CD8-positive, alpha-beta memory T cell (primary cell): ENCODE measurements around the gene POMZP3. TPM values are rescaled to one million over a fixed set of nuclear protein-coding genes. Genes with fewer than 3 reads are reported as not detected.
"Not testable (repeated sequence)": the region's sequence is repeated elsewhere in the genome, so short reads cannot be mapped to it uniquely, and the experiment has no call there.

Source experiments
- CTCF ChIA-PET: fragments of 350-600 bp; sonication (Branson Sonifier 250); formaldehyde crosslinking; loops from one replicate; lab custom pipeline; 2021; ENCODE audit warnings: antibody characterized with exemption; lab: Charles Lee
- POLR2A ChIA-PET: fragments of 350-600 bp; sonication (Branson Sonifier 250); formaldehyde crosslinking; loops from one replicate; lab custom pipeline; 2021; ENCODE audit warnings: antibody characterized with exemption; lab: Charles Lee
- DNase-seq, 5 donors: peaks; one replicate each; pipeline versions ENCODE4 v3.0.0 to v3.0.0-alpha.2; 2020 to 2022; ENCODE audit warnings: mixed read lengths in 1 of 5
- H3K27ac ChIP-seq: one replicate; pipeline ENCODE4 v1.7.0; 2013; ENCODE audit warnings: low read depth, mild to moderate bottlenecking, low read length, moderate library complexity
- H3K27me3 ChIP-seq: 2 replicates; pipeline ENCODE4 v1.7.0; 2013; ENCODE audit warnings: low read length, mild to moderate bottlenecking; ENCODE audit not compliant: insufficient read depth, poor library complexity, severe bottlenecking
- H3K36me3 ChIP-seq: 2 replicates; pipeline ENCODE4 v1.7.0; 2013; ENCODE audit warnings: mild to moderate bottlenecking, low read length, moderate library complexity; ENCODE audit not compliant: insufficient read depth
- H3K4me1 ChIP-seq: 2 replicates; pipeline ENCODE4 v1.7.0; 2013; ENCODE audit warnings: mild to moderate bottlenecking, low read length, moderate library complexity; ENCODE audit not compliant: insufficient read depth
- H3K4me3 ChIP-seq: 2 replicates; pipeline ENCODE4 v1.7.0; 2013; ENCODE audit warnings: mild to moderate bottlenecking, low read length
- H3K9me3 ChIP-seq: 2 replicates; pipeline ENCODE4 v1.7.0; 2013; ENCODE audit warnings: mild to moderate bottlenecking, low read length
- H3K27ac Mint-ChIP-seq, 8 donors: one replicate each; pipeline ENCODE4 v1.8.0; 2020 to 2021; ENCODE audit warnings: mixed read lengths in 8 of 8, mild to moderate bottlenecking in 6 of 8, inconsistent platforms in 3 of 8, moderate library complexity in 3 of 8
- H3K27me3 Mint-ChIP-seq, 2 donors: one replicate each; pipeline ENCODE4 v1.8.0; 2020 to 2021; ENCODE audit warnings: mixed read lengths in 2 of 2, mild to moderate bottlenecking in 1 of 2, moderate library complexity in 1 of 2
- H3K36me3 Mint-ChIP-seq, 3 donors: one replicate each; pipeline ENCODE4 v1.8.0; 2020 to 2021; ENCODE audit warnings: mixed read lengths in 3 of 3, inconsistent platforms in 1 of 3, mild to moderate bottlenecking in 1 of 3
- H3K4me1 Mint-ChIP-seq, 3 donors: one replicate each; pipeline ENCODE4 v1.8.0; 2020 to 2021; ENCODE audit warnings: mixed read lengths in 3 of 3, inconsistent platforms in 1 of 3, mild to moderate bottlenecking in 1 of 3
- H3K4me3 Mint-ChIP-seq, 7 donors: one replicate each; pipeline ENCODE4 v1.8.0; 2020 to 2021; ENCODE audit warnings: mixed read lengths in 7 of 7, mild to moderate bottlenecking in 6 of 7, moderate library complexity in 4 of 7, inconsistent platforms in 2 of 7
- H3K9me3 Mint-ChIP-seq, 5 donors: one replicate each; pipeline ENCODE4 v1.8.0; 2020 to 2022; ENCODE audit warnings: mixed read lengths in 5 of 5, mild to moderate bottlenecking in 3 of 5, moderate library complexity in 2 of 5, inconsistent platforms in 1 of 5
- polyA plus RNA-seq: library from polyadenylated mRNA; unstranded; fragments of 300-500 nt; fragmentation: Illumina TruSeq; gene quantifications from one replicate; pipeline ENCODE4 v1.2.3, GENCODE V29; 2021
- total RNA-seq, 2 experiments: library from RNA; stranded (reverse); gene quantifications; one replicate each; pipeline ENCODE4 v1.2.3, GENCODE V29; 2021

POMZP3 gene
- total and polyA plus RNA-seq, 3 experiments from 2014 or later = 10.6 to 19.2 (median 19.0) TPM

GRCh38 chr7:76582848-76583631 lies 44.0 kb downstream of the POMZP3 start:
- H3K9me3 ChIP-seq, H3K4me1 ChIP-seq, H3K9me3 Mint-ChIP-seq, H3K36me3 ChIP-seq, H3K27me3 ChIP-seq, H3K27ac ChIP-seq, H3K27me3 Mint-ChIP-seq, H3K4me3 ChIP-seq, H3K36me3 Mint-ChIP-seq, CTCF ChIA-PET, DNase-seq: not testable (repeated sequence)
- Mint-ChIP-seq H3K27ac (peak overlapping the region in 7 of 8 donors; percentile 12 to 89 (median 54)), H3K4me3 (peak overlapping the region in 1 of 7 donors; percentile 63), H3K4me1 (peaks cover 40 to 57% (median 51%) of the 10 kb centered on the region in 3 donors)
- POLR2A ChIA-PET = interaction anchor here (0.6 kb wide), 1 partner anchor 772 kb away, joined by 6 read pairs; no protein-coding TSS in a partner anchor

- H3K27me3 ChIP-seq, DNase-seq, POLR2A ChIA-PET, H3K4me1 ChIP-seq, CTCF ChIA-PET, H3K27me3 Mint-ChIP-seq, H3K36me3 ChIP-seq, H3K9me3 ChIP-seq, H3K4me3 Mint-ChIP-seq, H3K9me3 Mint-ChIP-seq, H3K4me3 ChIP-seq, H3K27ac ChIP-seq: not testable (repeated sequence)
- peaks cover 5 to 19% (median 7%) of the 10 kb centered on the region in 3 donors for H3K4me1 Mint-ChIP-seq
- peak overlapping the region in 1 of 8 donors; percentile 27 for H3K27ac Mint-ChIP-seq
- H3K36me3 Mint-ChIP-seq = peaks cover 0 to 13% (median 4%) of the 10 kb centered on the region in 3 donors
These were observed 51.0 kb downstream of the POMZP3 start for GRCh38 chr7:76575919-76576655.

DNA sequence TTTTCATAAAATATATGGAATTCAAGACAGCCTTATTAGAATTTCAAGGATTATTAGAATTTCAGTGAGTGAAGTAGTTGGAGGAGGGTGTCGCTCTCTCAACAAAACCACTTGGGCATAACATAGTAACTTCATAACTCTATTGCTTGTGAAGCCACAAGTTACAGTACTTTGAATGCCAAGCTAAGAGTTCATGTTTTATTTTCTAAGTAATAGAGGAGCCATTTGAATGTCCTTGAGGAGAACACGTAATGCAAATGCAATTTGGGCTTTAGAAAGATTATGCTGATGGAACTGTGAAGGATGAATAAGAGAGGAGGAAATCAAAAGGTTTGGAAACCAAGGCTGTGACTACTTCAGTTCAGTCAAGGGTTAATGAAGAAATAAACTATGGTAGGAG lies 51.6 kb downstream of the POMZP3 start:
- Mint-ChIP-seq H3K36me3 (peaks cover 0 to 13% (median 4%) of the 10 kb centered on the region in 3 donors), H3K4me1 (peaks cover 5 to 19% (median 7%) of the 10 kb centered on the region in 3 donors)
- H3K27me3 ChIP-seq, CTCF ChIA-PET, H3K27ac Mint-ChIP-seq, H3K4me1 ChIP-seq, H3K27me3 Mint-ChIP-seq, H3K36me3 ChIP-seq, H3K9me3 Mint-ChIP-seq, H3K27ac ChIP-seq, H3K9me3 ChIP-seq, H3K4me3 Mint-ChIP-seq, H3K4me3 ChIP-seq, DNase-seq, POLR2A ChIA-PET: not testable (repeated sequence)

DNA sequence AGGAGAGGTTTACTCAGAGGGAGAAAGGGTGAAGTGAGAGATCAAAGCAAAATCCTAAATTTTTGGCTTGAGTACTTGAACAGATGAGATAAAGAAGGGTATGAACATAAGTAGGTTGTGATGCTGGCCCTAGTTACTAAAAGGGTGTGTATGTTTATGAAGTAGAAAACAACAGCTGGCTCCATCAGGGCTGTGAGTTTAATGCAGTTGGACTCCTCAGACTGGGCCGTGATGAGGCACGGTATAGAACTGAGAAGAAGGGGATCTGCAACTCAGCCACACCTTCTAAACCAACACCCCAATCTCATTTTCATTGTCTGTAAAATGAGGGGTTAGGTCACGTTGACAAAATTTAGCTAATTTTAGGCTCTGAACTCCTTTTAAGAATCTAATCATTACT lies 54.8 kb downstream of the POMZP3 start:
- H3K4me3 ChIP-seq, DNase-seq, H3K27me3 Mint-ChIP-seq, H3K4me3 Mint-ChIP-seq, H3K27me3 ChIP-seq, H3K27ac ChIP-seq, H3K9me3 ChIP-seq, H3K4me1 ChIP-seq, H3K9me3 Mint-ChIP-seq, CTCF ChIA-PET, H3K36me3 ChIP-seq, POLR2A ChIA-PET, H3K27ac Mint-ChIP-seq: not testable (repeated sequence)
- Mint-ChIP-seq H3K4me1 (peaks cover 2 to 13% (median 8%) of the 10 kb centered on the region in 3 donors), H3K36me3 (peaks cover 0 to 17% (median 4%) of the 10 kb centered on the region in 3 donors)

DNA sequence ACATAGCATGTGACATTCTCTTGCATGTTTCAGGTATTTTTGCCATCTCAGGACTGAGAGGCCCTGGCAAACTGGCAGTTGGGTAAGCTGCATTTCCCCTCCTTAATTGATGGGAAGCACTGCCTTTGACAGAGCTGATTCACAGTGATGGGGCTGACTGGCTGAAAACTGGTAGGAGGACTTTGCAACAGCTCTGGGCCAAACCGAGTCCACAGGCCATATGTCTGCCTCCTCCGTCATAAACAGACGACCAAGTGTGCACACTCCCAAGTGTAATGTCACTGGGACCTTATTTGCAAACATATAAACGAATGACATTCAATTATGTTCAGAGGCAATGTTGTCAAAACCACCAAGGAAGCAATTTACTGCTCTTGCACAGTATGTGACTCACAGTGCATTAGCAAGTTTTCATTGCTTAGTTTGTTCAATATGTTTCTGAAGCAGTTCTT lies 56.7 kb downstream of the POMZP3 start:
- H3K4me1 ChIP-seq, H3K36me3 ChIP-seq, H3K4me3 Mint-ChIP-seq, H3K9me3 Mint-ChIP-seq, DNase-seq, H3K27me3 ChIP-seq, H3K4me3 ChIP-seq, H3K27ac ChIP-seq, POLR2A ChIA-PET, CTCF ChIA-PET, H3K27me3 Mint-ChIP-seq, H3K9me3 ChIP-seq: not testable (repeated sequence)
- Mint-ChIP-seq H3K36me3 (peaks cover 4 to 14% (median 6%) of the 10 kb centered on the region in 3 donors), H3K4me1 (peaks cover 6 to 20% (median 12%) of the 10 kb centered on the region in 3 donors), H3K27ac (peak overlapping the region in 3 of 8 donors; percentile 36 to 74 (median 63))

- not testable (repeated sequence) for H3K27ac ChIP-seq, H3K9me3 ChIP-seq
These were observed 58.3 kb downstream of the POMZP3 start for GRCh38 chr7:76568742-76569141.

DNA sequence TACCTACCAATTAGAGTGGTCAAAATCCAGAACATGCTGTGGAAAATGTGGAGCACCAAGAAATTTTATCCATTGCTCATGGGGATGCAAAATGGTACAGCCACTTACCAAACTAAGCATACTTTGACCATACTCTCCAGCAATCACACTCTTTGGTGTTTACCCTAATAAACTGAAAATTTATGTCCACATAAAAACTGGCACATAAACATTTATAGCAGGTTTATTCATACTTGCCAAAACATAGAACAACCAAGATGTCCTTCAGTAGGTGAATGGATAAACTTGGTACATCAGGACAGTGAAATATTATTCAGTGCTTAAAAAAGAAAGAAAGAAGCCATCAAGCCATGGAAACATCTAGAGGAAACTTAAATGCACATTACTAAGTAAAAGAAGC lies 59.3 kb downstream of the POMZP3 start:
- H3K27ac Mint-ChIP-seq = not testable (repeated sequence)

More at GRCh38 chr7:76568742-76569141, 58.3 kb downstream of the POMZP3 start:
- H3K27me3 ChIP-seq, H3K4me3 Mint-ChIP-seq, H3K27me3 Mint-ChIP-seq, H3K4me1 ChIP-seq, DNase-seq, H3K9me3 Mint-ChIP-seq, H3K4me3 ChIP-seq, H3K36me3 ChIP-seq, CTCF ChIA-PET, POLR2A ChIA-PET: not testable (repeated sequence)
- peaks cover 12 to 28% (median 20%) of the 10 kb centered on the region in 3 donors for H3K4me1 Mint-ChIP-seq
- peaks cover 4 to 14% (median 6%) of the 10 kb centered on the region in 3 donors for H3K36me3 Mint-ChIP-seq
- H3K27ac Mint-ChIP-seq = peak overlapping the region in 1 of 8 donors; percentile 29

GRCh38 chr7:76567311-76567710 lies 59.8 kb downstream of the POMZP3 start:
- H3K4me3 ChIP-seq, H3K9me3 ChIP-seq, H3K9me3 Mint-ChIP-seq, CTCF ChIA-PET, H3K4me1 ChIP-seq, POLR2A ChIA-PET, H3K27ac Mint-ChIP-seq, H3K36me3 ChIP-seq, H3K27ac ChIP-seq, H3K27me3 Mint-ChIP-seq, H3K27me3 ChIP-seq, H3K4me3 Mint-ChIP-seq, DNase-seq: not testable (repeated sequence)
- peaks cover 17 to 29% (median 21%) of the 10 kb centered on the region in 3 donors for H3K4me1 Mint-ChIP-seq
- H3K36me3 Mint-ChIP-seq = peaks cover 4 to 11% (median 6%) of the 10 kb centered on the region in 3 donors

More for the DNA sequence above, 59.3 kb downstream of the POMZP3 start:
- H3K27ac ChIP-seq, CTCF ChIA-PET, H3K27me3 Mint-ChIP-seq, H3K36me3 ChIP-seq, DNase-seq, H3K4me3 ChIP-seq, POLR2A ChIA-PET, H3K4me1 ChIP-seq, H3K9me3 ChIP-seq, H3K4me3 Mint-ChIP-seq, H3K27me3 ChIP-seq, H3K9me3 Mint-ChIP-seq: not testable (repeated sequence)
- Mint-ChIP-seq H3K36me3 (peaks cover 4 to 14% (median 6%) of the 10 kb centered on the region in 3 donors), H3K4me1 (peaks cover 15 to 29% (median 20%) of the 10 kb centered on the region in 3 donors)
